ENCODE measurements around the gene HOXC10.

DNA sequence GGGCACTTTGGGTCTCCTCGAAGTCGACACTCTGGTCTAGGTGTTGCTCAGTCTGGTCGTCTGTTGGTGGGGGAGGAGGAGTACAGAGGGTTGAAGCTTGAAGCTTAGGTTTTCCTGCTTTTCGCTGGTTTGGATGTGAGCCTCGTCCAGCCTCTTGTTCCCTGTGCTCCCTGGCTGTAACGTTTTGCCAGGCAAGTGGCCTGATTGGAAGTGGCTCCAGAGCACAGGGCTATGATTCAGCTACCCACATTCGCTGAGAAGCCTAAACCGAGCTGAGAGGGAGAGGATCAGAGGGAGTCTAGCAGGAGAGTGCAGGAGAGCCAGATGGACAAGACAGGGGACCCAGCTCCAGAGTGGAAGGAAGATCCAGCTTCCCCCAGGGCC is 6.1 kb downstream of the HOXC10 start:
- TF ChIP-seq POLR2AphosphoS5 (IDR thresholded peaks at IDR 0.05): no peak
- no peak for TF ChIP-seq CTCF (IDR thresholded peaks at IDR 0.05)
